T1000 (cell line): Measurements from ENCODE around the gene CLDN24.

Source experiments
- DNase-seq: peaks from one replicate; lab custom pipeline; 2025; ENCODE audit warnings: mixed read lengths; lab: John Stamatoyannopoulos, UW

The CLDN24 gene

GRCh38 chr4:183321079-183321478 lies 1.1 kb downstream of the CLDN24 start:
- no peak for DNase-seq

- DNase-seq, result no peak
Measured at GRCh38 chr4:183320211-183321059, 1.8 kb downstream of the CLDN24 start, which contains the start of gene CLDN22. Gene CLDN22, minus strand, starts transcription at chr4:183320276. Its CDS starts 58 bp downstream, at chr4:183320218.

DNA sequence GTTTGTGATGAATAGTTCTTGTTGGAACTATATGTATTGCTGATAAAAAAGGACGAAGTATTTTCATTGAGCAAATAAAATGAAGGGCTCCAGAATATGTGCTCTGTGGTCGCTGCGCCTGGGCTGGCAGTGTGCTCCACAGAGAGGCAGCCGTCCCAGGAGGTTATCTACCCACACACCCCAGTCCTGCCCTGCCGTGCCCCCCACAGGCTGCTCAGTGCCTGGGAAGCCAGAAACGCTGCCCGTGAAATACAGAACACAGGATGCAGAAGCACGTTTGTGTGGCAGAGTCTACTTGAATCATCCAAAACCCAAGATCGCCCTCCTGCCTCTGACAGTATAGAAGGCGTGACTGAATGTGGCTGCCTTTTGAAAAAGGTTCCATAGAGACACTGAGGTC lies 3.6 kb downstream of the CLDN24 start:
- DNase-seq, result no peak

GRCh38 chr4:183314806-183315205 lies 7.4 kb downstream of the CLDN24 start:
- DNase-seq, result no peak

GRCh38 chr4:183314336-183314735 lies 7.9 kb downstream of the CLDN24 start:
- no peak for DNase-seq

DNA sequence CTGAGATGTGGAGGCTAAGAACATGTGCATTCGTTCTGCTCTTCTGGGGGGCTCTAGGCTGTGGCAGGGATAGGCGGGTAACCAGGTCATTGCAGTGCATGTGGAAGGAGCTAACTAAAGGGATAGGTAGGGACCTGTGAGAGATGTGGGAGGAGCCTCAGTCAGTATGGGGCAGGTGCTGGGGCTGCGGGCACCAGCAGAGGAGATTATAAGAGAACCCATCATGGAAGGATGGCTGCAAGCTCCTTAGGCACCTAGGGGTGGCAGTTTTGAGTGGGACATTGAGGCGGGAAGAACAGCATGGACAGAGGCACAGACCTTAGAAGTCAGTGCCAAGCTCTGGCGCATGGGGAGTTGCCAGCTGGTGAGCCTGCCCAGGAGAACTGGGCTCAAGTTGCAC lies 9.4 kb downstream of the CLDN24 start:
- no peak for DNase-seq

GRCh38 chr4:183306811-183307210 lies 15.4 kb downstream of the CLDN24 start:
- no peak for DNase-seq

DNA sequence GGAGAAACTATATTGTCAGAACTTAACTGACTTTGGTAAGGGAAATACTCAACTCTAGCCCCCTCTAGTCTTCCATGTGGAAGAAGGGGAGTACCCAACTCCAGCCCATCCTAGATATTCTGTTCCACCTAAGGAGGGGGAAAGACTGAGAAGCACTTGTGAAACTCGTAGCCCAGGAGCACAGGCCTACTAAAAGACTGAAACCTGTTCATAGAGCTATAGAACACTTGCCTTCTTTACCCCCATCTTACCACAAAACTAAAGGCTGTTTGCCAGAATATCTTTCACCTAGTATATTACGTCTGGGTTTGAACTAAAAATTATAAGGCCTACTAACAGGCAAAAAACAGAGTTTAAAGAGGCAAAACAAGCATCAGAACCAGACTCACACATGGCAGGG lies 17.7 kb downstream of the CLDN24 start:
- DNase-seq, result no peak

DNA sequence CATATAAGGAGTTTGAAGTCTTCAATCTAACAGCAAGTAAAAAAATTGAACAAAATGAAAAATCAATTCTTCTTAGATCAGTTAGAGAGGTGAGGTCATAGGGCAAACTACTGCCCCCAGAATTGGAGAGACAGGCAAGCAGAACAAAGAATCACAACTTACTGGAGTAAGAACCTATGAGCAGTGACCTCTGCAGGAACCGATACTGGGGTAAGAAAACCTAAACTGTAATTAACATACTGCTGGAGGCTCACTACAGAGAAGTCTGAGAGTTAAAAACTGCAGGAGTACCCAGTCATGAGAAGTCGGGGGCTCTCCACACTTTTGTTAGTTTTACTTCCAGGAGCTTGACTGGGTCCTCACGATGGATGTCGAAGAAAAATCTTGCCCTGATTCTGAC lies 18.2 kb downstream of the CLDN24 start:
- no peak for DNase-seq

DNA sequence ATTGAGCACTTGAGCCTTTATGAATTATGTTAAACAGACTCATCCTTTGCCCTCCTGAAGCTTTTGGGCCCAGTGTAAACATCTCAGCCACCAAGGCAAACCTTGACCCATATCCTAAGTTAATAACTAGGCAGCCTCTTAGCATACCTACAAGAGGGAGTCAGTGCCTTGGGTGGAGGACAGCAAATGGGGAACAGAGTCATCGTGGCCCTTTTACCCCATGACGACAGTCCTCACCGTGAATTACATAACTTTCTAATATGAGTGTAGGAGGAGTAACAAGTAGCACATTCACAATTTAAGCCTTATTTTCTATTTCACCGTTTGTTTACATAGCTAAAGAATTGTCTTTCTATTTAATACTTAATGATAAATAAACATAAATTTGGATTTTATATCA lies 18.9 kb downstream of the CLDN24 start:
- DNase-seq, result no peak

GRCh38 chr4:183300655-183301054 lies 21.6 kb downstream of the CLDN24 start:
- no peak for DNase-seq

GRCh38 chr4:183300070-183300469 lies 22.2 kb downstream of the CLDN24 start:
- no peak for DNase-seq

- no peak for DNase-seq
Measured at GRCh38 chr4:183299464-183299863, 22.8 kb downstream of the CLDN24 start.

GRCh38 chr4:183297675-183298074 lies 24.6 kb downstream of the CLDN24 start:
- DNase-seq, result no peak

GRCh38 chr4:183295711-183296110 lies 26.5 kb downstream of the CLDN24 start:
- DNase-seq, result no peak

- no peak for DNase-seq
Measured at GRCh38 chr4:183291070-183291469, 31.2 kb downstream of the CLDN24 start.

- DNase-seq, result no peak
Measured at GRCh38 chr4:183289688-183290087, 32.5 kb downstream of the CLDN24 start.

DNA sequence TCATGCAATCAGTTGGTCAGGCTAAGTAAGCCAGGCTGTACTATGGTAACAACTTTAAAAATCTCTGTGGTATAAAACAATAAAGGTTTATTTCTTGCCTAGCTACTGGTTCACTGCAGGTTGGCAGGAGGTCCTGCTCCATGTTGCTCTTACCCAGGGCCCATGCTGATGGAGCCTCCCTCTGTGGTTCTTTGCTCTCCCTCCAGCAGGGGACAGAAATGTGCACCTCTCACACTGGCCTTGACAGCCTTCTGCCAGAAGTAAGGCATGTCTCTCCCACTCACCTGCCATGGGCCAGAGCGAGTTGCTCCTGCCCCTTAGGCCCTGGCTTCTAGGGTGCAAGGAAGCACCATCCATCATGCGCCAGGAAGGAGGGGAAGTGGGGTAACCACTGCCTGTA lies 33.3 kb downstream of the CLDN24 start:
- DNase-seq, result no peak

- no peak for DNase-seq
Measured at GRCh38 chr4:183287677-183288076, 34.5 kb downstream of the CLDN24 start.

GRCh38 chr4:183287309-183287659 lies 34.9 kb downstream of the CLDN24 start:
- no peak for DNase-seq

GRCh38 chr4:183286590-183287308 lies 35.5 kb downstream of the CLDN24 start:
- no peak for DNase-seq

DNA sequence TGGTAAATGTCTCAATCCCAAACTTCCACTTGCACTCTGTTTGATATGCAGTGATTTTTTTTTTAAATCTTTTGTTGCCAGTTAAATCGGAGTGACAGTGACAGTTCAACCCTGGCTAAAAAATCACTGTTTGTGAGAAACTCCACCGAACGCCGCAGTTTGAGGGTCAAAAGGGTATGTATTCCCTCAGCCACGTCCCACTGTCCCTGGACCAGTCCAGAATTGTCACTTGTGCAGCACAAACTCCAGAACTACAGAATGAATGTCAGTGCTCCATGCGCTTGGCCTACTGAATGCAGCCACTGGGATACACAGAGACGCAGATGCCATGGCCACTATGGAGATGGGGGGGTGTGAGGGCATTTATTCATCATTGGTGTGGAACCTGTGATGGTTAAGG lies 36.3 kb downstream of the CLDN24 start:
- DNase-seq, result no peak

GRCh38 chr4:183284965-183285364 lies 37.3 kb downstream of the CLDN24 start:
- DNase-seq, result no peak
